H1 (cell line): ENCODE results near the gene SPEF1.

Experiments used
- BRCA1 ChIP-seq: IDR thresholded peaks from 2 replicates; pipeline ENCODE4 v1.6.1; 2012; ENCODE audit warnings: low read depth, low read length, improper control_type of control experiment
- CHD2 ChIP-seq: IDR thresholded peaks from 2 replicates; pipeline ENCODE4 v1.6.1; 2012; ENCODE audit warnings: low read length, improper control_type of control experiment
- EGR1 ChIP-seq: IDR thresholded peaks from 2 replicates; pipeline ENCODE4 v1.6.1; 2011; ENCODE audit warnings: low read depth, low read length, borderline replicate concordance
- EZH2 ChIP-seq: fragments of 200-600 bp; sonication (generic); IDR thresholded peaks from 2 replicates; pipeline ENCODE4 v1.7.1; 2012; ENCODE audit warnings: low read depth, mild to moderate bottlenecking, moderate library complexity, low read length, inconsistent platforms; ENCODE audit not compliant: severe bottlenecking
- JUND ChIP-seq: IDR thresholded peaks from 2 replicates; pipeline ENCODE4 v1.6.1; 2011; ENCODE audit warnings: mild to moderate bottlenecking, improper control_type of control experiment, low read length
- KDM1A ChIP-seq: fragments of 200-600, 300-600 bp; sonication (generic); IDR thresholded peaks from 2 replicates; pipeline ENCODE4 v1.7.1; 2016; ENCODE audit warnings: mild to moderate bottlenecking, low read length, borderline replicate concordance
- MAFK ChIP-seq: IDR thresholded peaks from 2 replicates; pipeline ENCODE4 v1.6.1; 2012; ENCODE audit warnings: low read depth, mild to moderate bottlenecking, improper control_type of control experiment, low read length
- POLR2A ChIP-seq, 2 experiments: IDR thresholded peaks; 1 replicate in 1 of 2; 2 replicates in 1 of 2; pipeline ENCODE4 v1.6.1; 2011; ENCODE audit warnings: low read depth in 2 of 2, low read length in 2 of 2, mild to moderate bottlenecking in 2 of 2; ENCODE audit errors: control extremely low read depth in 1 of 2
- POLR2AphosphoS5 ChIP-seq: IDR thresholded peaks from 2 replicates; pipeline ENCODE4 v1.6.1; 2011; ENCODE audit warnings: low read depth, low read length
- SIN3A ChIP-seq, 2 experiments: IDR thresholded peaks in 1 of 2; conservative IDR thresholded peaks in 1 of 2; 2 replicates each; pipeline ENCODE4 v1.6.1; 2011 to 2012; ENCODE audit warnings: low read length in 2 of 2, improper control_type of control experiment in 1 of 2, low read depth in 1 of 2, mild to moderate bottlenecking in 1 of 2
- ZNF274 ChIP-seq: IDR thresholded peaks from 2 replicates; pipeline ENCODE4 v1.7.0; 2012; ENCODE audit warnings: low read length, borderline replicate concordance; ENCODE audit errors: extremely low read depth
- TF ChIP-seq, protein P1 (sequence below), 3 experiments: IDR thresholded peaks; 1 replicate in 2 of 3; 2 replicates in 1 of 3; pipeline versions ENCODE4 v1.5.1 to v1.6.1; 2011; ENCODE audit warnings: low read length in 3 of 3, mild to moderate bottlenecking in 3 of 3, inconsistent platforms in 2 of 3, low read depth in 1 of 3, moderate library complexity in 1 of 3; ENCODE audit not compliant: insufficient read depth in 1 of 3; ENCODE audit errors: control extremely low read depth in 1 of 3

DNA sequence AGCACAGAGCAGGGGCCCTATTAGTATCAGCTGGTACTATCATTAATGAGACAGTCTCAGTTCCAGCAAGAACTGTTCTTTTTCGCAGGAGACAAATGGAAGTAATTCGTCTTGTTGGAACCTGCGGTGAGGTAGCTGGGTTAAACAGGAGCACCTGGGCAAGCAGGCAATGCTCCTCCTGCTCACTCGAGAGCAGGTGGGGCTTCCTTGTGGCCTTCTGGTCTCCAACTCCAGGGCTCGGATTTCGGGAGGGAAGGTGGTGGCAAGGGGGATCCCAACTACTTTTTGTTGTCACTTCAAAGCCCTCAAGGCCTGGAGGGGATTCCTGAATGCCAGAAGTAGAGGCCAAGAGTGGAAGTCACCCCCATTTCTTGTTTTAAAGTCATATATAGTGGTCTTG lies 1.3 kb upstream of the SPEF1 start:
- no peak for TF ChIP-seq POLR2A (IDR thresholded peaks at IDR 0.05; ENCODE audit: control extremely low read depth in 1 of 2, low read depth in 2 of 2, low read length in 2 of 2)
- TF ChIP-seq KDM1A: no peak
- no peak for TF ChIP-seq SIN3A (conservative IDR thresholded peaks at IDR 0.05 in 1 of 2, IDR thresholded peaks at IDR 0.05 in 1 of 2; ENCODE audit: low read depth in 1 of 2, low read length in 2 of 2)
- no peak for TF ChIP-seq ZNF274
- no peak for TF ChIP-seq POLR2AphosphoS5
- no peak for TF ChIP-seq BRCA1
- TF ChIP-seq, protein P1, sequence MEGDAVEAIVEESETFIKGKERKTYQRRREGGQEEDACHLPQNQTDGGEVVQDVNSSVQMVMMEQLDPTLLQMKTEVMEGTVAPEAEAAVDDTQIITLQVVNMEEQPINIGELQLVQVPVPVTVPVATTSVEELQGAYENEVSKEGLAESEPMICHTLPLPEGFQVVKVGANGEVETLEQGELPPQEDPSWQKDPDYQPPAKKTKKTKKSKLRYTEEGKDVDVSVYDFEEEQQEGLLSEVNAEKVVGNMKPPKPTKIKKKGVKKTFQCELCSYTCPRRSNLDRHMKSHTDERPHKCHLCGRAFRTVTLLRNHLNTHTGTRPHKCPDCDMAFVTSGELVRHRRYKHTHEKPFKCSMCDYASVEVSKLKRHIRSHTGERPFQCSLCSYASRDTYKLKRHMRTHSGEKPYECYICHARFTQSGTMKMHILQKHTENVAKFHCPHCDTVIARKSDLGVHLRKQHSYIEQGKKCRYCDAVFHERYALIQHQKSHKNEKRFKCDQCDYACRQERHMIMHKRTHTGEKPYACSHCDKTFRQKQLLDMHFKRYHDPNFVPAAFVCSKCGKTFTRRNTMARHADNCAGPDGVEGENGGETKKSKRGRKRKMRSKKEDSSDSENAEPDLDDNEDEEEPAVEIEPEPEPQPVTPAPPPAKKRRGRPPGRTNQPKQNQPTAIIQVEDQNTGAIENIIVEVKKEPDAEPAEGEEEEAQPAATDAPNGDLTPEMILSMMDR (IDR thresholded peaks at IDR 0.05; ENCODE audit: control extremely low read depth in 1 of 3, insufficient read depth in 1 of 3, low read depth in 1 of 3, low read length in 3 of 3): no peak
- TF ChIP-seq MAFK: no peak
- no peak for TF ChIP-seq CHD2
- TF ChIP-seq JUND: no peak
- no peak for TF ChIP-seq EGR1
- no peak for TF ChIP-seq EZH2
